ENCODE measurements around the gene TNIP2.

The TNIP2 gene

DNA sequence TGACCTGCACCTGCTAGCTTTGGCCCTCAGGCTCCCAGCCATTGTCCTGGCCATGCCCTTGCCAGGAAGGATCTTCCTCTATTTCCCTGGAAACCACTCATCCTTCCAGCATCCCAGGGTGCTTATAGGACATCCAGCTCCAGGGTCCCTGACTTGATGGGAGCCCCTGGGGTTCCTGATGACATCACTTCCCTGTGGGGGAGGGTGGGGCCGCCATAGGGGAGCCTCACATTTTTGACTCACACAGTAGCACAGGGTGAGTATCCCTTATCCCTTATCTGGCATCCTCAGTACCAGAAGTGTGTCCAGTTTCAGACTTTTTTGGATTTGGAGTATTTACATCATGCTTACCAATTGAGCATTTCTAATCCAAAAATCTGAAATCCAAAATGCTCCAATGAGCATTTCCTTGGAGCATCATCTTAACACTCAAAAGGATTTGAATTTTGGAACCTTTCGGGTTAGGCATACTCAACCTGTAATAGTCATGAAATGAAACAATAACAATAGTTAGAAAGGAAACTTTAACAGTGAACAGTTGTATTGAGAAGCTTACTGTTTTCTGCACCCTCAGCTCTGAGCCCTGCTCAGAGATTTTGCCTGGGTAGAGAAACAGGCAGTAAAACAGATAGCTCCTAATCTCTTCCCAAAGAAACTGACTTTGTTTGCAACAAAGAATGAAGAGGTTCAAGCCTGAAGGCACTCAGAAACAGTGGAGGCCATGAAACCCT, 22.1 kb downstream of the TNIP2 start (continued):
- TF ChIP-seq TOX (CRISPR knock-in tag; IDR thresholded peaks at IDR 0.05; ENCODE audit: borderline replicate concordance) (no peak), CREB5 (CRISPR knock-in tag; IDR thresholded peaks at IDR 0.05; ENCODE audit: low read depth) (no peak), OSR1 (CRISPR knock-in tag; IDR thresholded peaks at IDR 0.05) (no peak), CSDC2 (CRISPR knock-in tag; IDR thresholded peaks at IDR 0.05) (no peak), ZNF565 (CRISPR knock-in tag; conservative IDR thresholded peaks at IDR 0.05; ENCODE audit: low read depth) (no peak), ZFP30 (CRISPR knock-in tag; IDR thresholded peaks at IDR 0.05) (no peak), ESRRG (CRISPR knock-in tag; IDR thresholded peaks at IDR 0.05) (no peak)

DNA sequence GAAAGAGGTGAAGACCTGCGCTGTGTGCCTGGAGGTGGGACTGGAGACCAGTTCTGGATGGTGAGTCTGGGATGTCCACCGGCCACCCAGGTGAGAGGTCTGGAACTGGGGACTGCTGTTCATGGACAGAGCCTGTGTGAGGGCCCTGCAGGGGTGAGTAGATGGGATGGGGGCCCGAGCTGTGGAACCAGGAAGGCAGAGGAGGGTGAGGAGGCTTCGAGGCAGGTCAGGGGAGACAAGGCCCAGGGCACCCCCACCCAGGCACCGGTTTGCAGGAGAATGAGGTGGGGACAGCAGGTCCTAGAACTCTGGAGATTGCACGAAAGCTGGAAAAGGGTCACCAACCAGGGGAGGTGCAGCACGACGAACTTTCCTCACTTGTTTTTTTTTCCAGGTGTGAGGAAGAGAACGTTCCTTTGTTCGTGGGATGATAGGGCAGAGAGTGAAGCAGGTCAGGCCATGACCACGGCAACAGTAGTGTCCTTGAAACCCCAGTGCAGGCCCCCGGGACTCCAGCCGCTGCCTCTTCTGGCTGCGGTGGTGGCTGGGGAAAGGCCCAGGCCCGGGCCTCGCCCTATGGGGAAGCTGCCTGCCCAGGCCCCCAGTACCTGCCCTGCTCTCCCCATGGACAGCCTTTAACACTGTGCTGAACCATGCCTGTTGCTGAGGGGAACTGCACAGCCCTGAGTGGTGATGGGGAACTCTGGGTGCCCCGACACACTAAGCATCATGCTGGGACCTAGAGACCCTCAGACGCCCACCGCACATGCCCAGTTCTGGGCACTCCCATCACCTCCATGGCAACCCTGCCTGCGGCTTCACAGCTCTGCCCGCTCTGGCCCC, 22.9 kb downstream of the TNIP2 start:
- TF ChIP-seq, protein P1, sequence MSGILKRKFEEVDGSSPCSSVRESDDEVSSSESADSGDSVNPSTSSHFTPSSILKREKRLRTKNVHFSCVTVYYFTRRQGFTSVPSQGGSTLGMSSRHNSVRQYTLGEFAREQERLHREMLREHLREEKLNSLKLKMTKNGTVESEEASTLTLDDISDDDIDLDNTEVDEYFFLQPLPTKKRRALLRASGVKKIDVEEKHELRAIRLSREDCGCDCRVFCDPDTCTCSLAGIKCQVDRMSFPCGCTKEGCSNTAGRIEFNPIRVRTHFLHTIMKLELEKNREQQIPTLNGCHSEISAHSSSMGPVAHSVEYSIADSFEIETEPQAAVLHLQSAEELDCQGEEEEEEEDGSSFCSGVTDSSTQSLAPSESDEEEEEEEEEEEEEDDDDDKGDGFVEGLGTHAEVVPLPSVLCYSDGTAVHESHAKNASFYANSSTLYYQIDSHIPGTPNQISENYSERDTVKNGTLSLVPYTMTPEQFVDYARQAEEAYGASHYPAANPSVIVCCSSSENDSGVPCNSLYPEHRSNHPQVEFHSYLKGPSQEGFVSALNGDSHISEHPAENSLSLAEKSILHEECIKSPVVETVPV (CRISPR knock-in tag; IDR thresholded peaks at IDR 0.05): no peak
- no peak for TF ChIP-seq PATZ1 (CRISPR knock-in tag; IDR thresholded peaks at IDR 0.05; ENCODE audit: borderline replicate concordance)
- TF ChIP-seq ISL1 (CRISPR knock-in tag; IDR thresholded peaks at IDR 0.05): no peak
- TF ChIP-seq CREB5 (CRISPR knock-in tag; IDR thresholded peaks at IDR 0.05; ENCODE audit: low read depth): no peak
- no peak for TF ChIP-seq ARNTL (CRISPR knock-in tag; IDR thresholded peaks at IDR 0.05; ENCODE audit: borderline replicate concordance, low read depth)
- ATAC-seq: no peak

- ATAC-seq: no peak
- TF ChIP-seq TCF4 (CRISPR knock-in tag; IDR thresholded peaks at IDR 0.05; ENCODE audit: borderline replicate concordance) (no peak), ZNF8 (CRISPR knock-in tag; IDR thresholded peaks at IDR 0.05) (no peak), GLIS3 (CRISPR knock-in tag; IDR thresholded peaks at IDR 0.05) (no peak), ZNF70 (CRISPR knock-in tag; IDR thresholded peaks at IDR 0.05) (no peak), ZFP3 (CRISPR knock-in tag; IDR thresholded peaks at IDR 0.05) (no peak), TOX (CRISPR knock-in tag; IDR thresholded peaks at IDR 0.05; ENCODE audit: borderline replicate concordance) (no peak), CSDC2 (CRISPR knock-in tag; IDR thresholded peaks at IDR 0.05) (no peak), ZFP30 (CRISPR knock-in tag; IDR thresholded peaks at IDR 0.05) (no peak), PATZ1 (CRISPR knock-in tag; IDR thresholded peaks at IDR 0.05; ENCODE audit: borderline replicate concordance) (no peak)
- TF ChIP-seq, protein P2, sequence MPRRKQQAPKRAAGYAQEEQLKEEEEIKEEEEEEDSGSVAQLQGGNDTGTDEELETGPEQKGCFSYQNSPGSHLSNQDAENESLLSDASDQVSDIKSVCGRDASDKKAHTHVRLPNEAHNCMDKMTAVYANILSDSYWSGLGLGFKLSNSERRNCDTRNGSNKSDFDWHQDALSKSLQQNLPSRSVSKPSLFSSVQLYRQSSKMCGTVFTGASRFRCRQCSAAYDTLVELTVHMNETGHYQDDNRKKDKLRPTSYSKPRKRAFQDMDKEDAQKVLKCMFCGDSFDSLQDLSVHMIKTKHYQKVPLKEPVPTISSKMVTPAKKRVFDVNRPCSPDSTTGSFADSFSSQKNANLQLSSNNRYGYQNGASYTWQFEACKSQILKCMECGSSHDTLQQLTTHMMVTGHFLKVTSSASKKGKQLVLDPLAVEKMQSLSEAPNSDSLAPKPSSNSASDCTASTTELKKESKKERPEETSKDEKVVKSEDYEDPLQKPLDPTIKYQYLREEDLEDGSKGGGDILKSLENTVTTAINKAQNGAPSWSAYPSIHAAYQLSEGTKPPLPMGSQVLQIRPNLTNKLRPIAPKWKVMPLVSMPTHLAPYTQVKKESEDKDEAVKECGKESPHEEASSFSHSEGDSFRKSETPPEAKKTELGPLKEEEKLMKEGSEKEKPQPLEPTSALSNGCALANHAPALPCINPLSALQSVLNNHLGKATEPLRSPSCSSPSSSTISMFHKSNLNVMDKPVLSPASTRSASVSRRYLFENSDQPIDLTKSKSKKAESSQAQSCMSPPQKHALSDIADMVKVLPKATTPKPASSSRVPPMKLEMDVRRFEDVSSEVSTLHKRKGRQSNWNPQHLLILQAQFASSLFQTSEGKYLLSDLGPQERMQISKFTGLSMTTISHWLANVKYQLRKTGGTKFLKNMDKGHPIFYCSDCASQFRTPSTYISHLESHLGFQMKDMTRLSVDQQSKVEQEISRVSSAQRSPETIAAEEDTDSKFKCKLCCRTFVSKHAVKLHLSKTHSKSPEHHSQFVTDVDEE (CRISPR knock-in tag; IDR thresholded peaks at IDR 0.05): no peak
- TF ChIP-seq, protein P1 (CRISPR knock-in tag; IDR thresholded peaks at IDR 0.05): no peak
- TF ChIP-seq, protein P3, sequence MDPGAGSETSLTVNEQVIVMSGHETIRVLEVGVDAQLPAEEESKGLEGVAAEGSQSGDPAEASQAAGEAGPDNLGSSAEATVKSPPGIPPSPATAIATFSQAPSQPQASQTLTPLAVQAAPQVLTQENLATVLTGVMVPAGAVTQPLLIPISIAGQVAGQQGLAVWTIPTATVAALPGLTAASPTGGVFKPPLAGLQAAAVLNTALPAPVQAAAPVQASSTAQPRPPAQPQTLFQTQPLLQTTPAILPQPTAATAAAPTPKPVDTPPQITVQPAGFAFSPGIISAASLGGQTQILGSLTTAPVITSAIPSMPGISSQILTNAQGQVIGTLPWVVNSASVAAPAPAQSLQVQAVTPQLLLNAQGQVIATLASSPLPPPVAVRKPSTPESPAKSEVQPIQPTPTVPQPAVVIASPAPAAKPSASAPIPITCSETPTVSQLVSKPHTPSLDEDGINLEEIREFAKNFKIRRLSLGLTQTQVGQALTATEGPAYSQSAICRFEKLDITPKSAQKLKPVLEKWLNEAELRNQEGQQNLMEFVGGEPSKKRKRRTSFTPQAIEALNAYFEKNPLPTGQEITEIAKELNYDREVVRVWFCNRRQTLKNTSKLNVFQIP (CRISPR knock-in tag; IDR thresholded peaks at IDR 0.05; ENCODE audit: borderline replicate concordance, low read depth): no peak
Measured at GRCh38 chr4:2732526-2732925, 23.6 kb downstream of the TNIP2 start.

Measured in SK-N-SH treated with all-trans-retinoic acid at 6 μM for 48 hours (cell line).